Measurements from ENCODE around the gene TUBA1A. TPM values are rescaled to one million over a fixed set of nuclear protein-coding genes. Genes with fewer than 3 reads are reported as not detected.
A peak's percentile ranks its signal among the peaks of the same experiment; 100 is the strongest.

The TUBA1A gene
- total and polyA plus RNA-seq, 10 donors: 47.2 to 120 (median 70.1) TPM

GRCh38 chr12:49208676-49209075 is 19.8 kb upstream of the TUBA1A start:
- no peak overlapping the region for H3K4me3 ChIP-seq
- H3K36me3 ChIP-seq: no peaks in the 10 kb centered on the region
- intact Hi-C loops (cut with DNase I; ENCODE audit: low total_unique reads): no loop called here
- H3K27ac ChIP-seq: no peak overlapping the region
- no peak for TF ChIP-seq POLR2A (IDR thresholded peaks at IDR 0.05)
- TF ChIP-seq CTCF (IDR thresholded peaks at IDR 0.05 in 8 of 11, conservative IDR thresholded peaks at IDR 0.05 in 3 of 11): no peak
- TF ChIP-seq POLR2AphosphoS5 (IDR thresholded peaks at IDR 0.05): no peak
- no peaks in the 10 kb centered on the region for H3K27me3 ChIP-seq (replicated peaks in 1 of 7)
- no peaks in the 10 kb centered on the region for H3K4me1 ChIP-seq
- H3K9me3 ChIP-seq: no peaks in the 10 kb centered on the region
- DNase-seq: no peak
- 87 to 95% (median 91%) methylated on average over 12 of the region's 12 CpGs for WGBS, 5 donors

- intact Hi-C loops (cut with DNase I; ENCODE audit: low total_unique reads): no loop called here
Observed at GRCh38 chr12:49208146-49208545, 19.3 kb upstream of the TUBA1A start.

GRCh38 chr12:49206389-49206788 is 17.5 kb upstream of the TUBA1A start:
- H3K27me3 ChIP-seq (replicated peaks in 1 of 7): no peaks in the 10 kb centered on the region
- H3K4me3 ChIP-seq: no peak overlapping the region
- H3K9me3 ChIP-seq: no peaks in the 10 kb centered on the region
- no peaks in the 10 kb centered on the region for H3K36me3 ChIP-seq
- intact Hi-C loops (cut with DNase I; ENCODE audit: low total_unique reads): no loop called here
- DNase-seq: no peak
- TF ChIP-seq POLR2AphosphoS5 (IDR thresholded peaks at IDR 0.05): no peak
- no peak overlapping the region for H3K27ac ChIP-seq
- peaks cover 5 to 11% (median 8%) of the 10 kb centered on the region in 6 donors for H3K4me1 ChIP-seq

More at GRCh38 chr12:49208146-49208545, 19.3 kb upstream of the TUBA1A start:
- TF ChIP-seq POLR2A (IDR thresholded peaks at IDR 0.05) (no peak), POLR2AphosphoS5 (IDR thresholded peaks at IDR 0.05) (no peak), CTCF (IDR thresholded peaks at IDR 0.05 in 8 of 11, conservative IDR thresholded peaks at IDR 0.05 in 3 of 11) (no peak)
- DNase-seq: no peak
- H3K27me3 ChIP-seq (replicated peaks in 1 of 7): no peaks in the 10 kb centered on the region
- no peaks in the 10 kb centered on the region for H3K4me1 ChIP-seq
- H3K4me3 ChIP-seq: no peak overlapping the region
- no peak overlapping the region for H3K27ac ChIP-seq
- no peaks in the 10 kb centered on the region for H3K9me3 ChIP-seq
- 76 to 98% (median 91%) methylated on average over 1 of the region's 1 CpG for WGBS, 5 donors
- H3K36me3 ChIP-seq: no peaks in the 10 kb centered on the region

GRCh38 chr12:49201595-49202295 is 12.9 kb upstream of the TUBA1A start:
- no peaks in the 10 kb centered on the region for H3K27me3 ChIP-seq (replicated peaks in 1 of 7)
- H3K4me3 ChIP-seq: no peak overlapping the region
- intact Hi-C loops (cut with DNase I; ENCODE audit: low total_unique reads): no loop called here
- no peaks in the 10 kb centered on the region for H3K9me3 ChIP-seq
- peaks cover 13 to 43% (median 24%) of the 10 kb centered on the region in 6 donors for H3K4me1 ChIP-seq
- H3K36me3 ChIP-seq: no peaks in the 10 kb centered on the region
- H3K27ac ChIP-seq: peak overlapping the region in 6 of 8 donors; percentile 7 to 71 (median 46)
- TF ChIP-seq POLR2A (IDR thresholded peaks at IDR 0.05): no peak
- TF ChIP-seq CTCF (IDR thresholded peaks at IDR 0.05 in 8 of 11, conservative IDR thresholded peaks at IDR 0.05 in 3 of 11): no peak
- TF ChIP-seq POLR2AphosphoS5 (IDR thresholded peaks at IDR 0.05): no peak
- DNase-seq: no peak
- WGBS, 5 donors: 46 to 58% (median 51%) methylated on average over 4 of the region's 4 CpGs
